Glutamatergic neuron (in vitro differentiated cells): Measurements from ENCODE around the gene BUB1B. TPM values are rescaled to one million over a fixed set of nuclear protein-coding genes. Genes with fewer than 3 reads are reported as not detected.
"Not testable (repeated sequence)": the region's sequence is repeated elsewhere in the genome, so short reads cannot be mapped to it uniquely, and the experiment has no call there.

Experiments used
- DNase-seq: peaks from one replicate; pipeline ENCODE4 v3.0.0; 2022
- H3K27ac Mint-ChIP-seq: one replicate; pipeline ENCODE4 v1.8.0; 2020; ENCODE audit warnings: mild to moderate bottlenecking, mixed read lengths, inconsistent platforms; ENCODE audit not compliant: unreplicated experiment
- H3K27me3 Mint-ChIP-seq: one replicate; pipeline ENCODE4 v1.8.0; 2020; ENCODE audit warnings: mild to moderate bottlenecking, moderate library complexity, mixed read lengths, inconsistent platforms; ENCODE audit not compliant: unreplicated experiment
- H3K36me3 Mint-ChIP-seq: one replicate; pipeline ENCODE4 v1.8.0; 2020; ENCODE audit warnings: mild to moderate bottlenecking, mixed read lengths, inconsistent platforms; ENCODE audit not compliant: unreplicated experiment
- H3K4me1 Mint-ChIP-seq: one replicate; pipeline ENCODE4 v1.8.0; 2020; ENCODE audit warnings: mild to moderate bottlenecking, low read depth, mixed read lengths, inconsistent platforms; ENCODE audit not compliant: unreplicated experiment
- H3K4me3 Mint-ChIP-seq: one replicate; pipeline ENCODE4 v1.8.0; 2020; ENCODE audit warnings: mild to moderate bottlenecking, mixed read lengths, inconsistent platforms; ENCODE audit not compliant: unreplicated experiment
- H3K9me3 Mint-ChIP-seq: one replicate; pipeline ENCODE4 v1.8.0; 2020; ENCODE audit warnings: mild to moderate bottlenecking, moderate library complexity, mixed read lengths, inconsistent platforms; ENCODE audit not compliant: unreplicated experiment
- total RNA-seq: library from RNA; stranded (reverse); fragmentation: NEBNext Ultra II Directional; extraction: Animal tissue kit (Norgen Biotek cat#: 25700); gene quantifications from one replicate; pipeline ENCODE4 v1.2.1, GENCODE V29; 2021; ENCODE audit not compliant: unreplicated experiment
- TF ChIP-seq, protein P1 (sequence below): fragments of 200-600 bp; sonication (generic); IDR thresholded peaks from one replicate; pipeline ENCODE4 v1.5.0; 2021; ENCODE audit not compliant: partially characterized antibody, unreplicated experiment

The BUB1B gene
- total RNA-seq, 1 donor from 2014 or later: 16.5 TPM

DNA sequence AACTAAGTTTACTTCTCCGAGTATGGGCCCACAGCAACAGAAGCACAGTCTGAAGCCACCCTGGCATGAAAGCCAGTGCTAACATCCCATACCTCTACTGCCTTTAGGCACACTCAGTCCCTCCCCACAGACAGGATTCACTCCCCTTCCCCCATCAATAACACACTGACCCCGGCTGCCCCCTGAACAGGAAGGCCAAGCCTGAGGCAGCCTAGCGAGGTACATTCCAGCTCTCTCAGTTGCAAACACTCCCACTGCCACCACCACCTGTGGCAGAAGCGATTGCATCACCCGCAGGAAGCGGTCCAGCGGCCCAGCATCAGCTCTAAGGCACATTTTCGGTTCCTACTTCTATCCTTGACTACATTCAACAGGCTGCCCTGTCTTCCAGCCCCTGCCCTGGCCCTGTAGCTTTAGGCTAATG is 45.2 kb upstream of the BUB1B start:
- Mint-ChIP-seq H3K27ac (no peak overlapping the region), H3K36me3 (no peaks in the 10 kb centered on the region), H3K4me1 (peaks cover 3% of the 10 kb centered on the region), H3K27me3 (peaks cover 3% of the 10 kb centered on the region), H3K9me3 (peaks cover 1% of the 10 kb centered on the region), H3K4me3 (no peak overlapping the region)
- no peak for DNase-seq
- TF ChIP-seq, protein P1, sequence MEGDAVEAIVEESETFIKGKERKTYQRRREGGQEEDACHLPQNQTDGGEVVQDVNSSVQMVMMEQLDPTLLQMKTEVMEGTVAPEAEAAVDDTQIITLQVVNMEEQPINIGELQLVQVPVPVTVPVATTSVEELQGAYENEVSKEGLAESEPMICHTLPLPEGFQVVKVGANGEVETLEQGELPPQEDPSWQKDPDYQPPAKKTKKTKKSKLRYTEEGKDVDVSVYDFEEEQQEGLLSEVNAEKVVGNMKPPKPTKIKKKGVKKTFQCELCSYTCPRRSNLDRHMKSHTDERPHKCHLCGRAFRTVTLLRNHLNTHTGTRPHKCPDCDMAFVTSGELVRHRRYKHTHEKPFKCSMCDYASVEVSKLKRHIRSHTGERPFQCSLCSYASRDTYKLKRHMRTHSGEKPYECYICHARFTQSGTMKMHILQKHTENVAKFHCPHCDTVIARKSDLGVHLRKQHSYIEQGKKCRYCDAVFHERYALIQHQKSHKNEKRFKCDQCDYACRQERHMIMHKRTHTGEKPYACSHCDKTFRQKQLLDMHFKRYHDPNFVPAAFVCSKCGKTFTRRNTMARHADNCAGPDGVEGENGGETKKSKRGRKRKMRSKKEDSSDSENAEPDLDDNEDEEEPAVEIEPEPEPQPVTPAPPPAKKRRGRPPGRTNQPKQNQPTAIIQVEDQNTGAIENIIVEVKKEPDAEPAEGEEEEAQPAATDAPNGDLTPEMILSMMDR: no peak

DNA sequence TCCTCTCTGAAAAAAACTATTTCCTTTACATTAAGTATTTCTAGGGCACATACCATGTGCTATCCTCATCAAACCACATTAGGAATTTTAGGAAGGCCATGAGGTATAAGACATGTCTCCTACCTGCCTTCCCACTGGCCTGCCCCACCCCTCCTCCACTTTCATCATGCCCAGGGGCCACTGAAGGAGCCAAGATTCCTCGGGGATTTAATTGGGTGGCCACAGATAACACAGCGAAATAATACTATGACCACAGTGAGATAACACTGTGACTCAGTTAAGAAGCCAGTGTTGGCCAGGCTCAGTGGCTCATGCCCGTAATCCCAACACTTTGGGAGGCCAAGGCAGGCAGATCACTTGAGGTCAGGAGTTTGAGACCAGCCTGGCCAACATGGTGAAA is 42.4 kb upstream of the BUB1B start:
- DNase-seq: no peak
- Mint-ChIP-seq H3K27me3 (peaks cover 5% of the 10 kb centered on the region), H3K4me3 (no peak overlapping the region), H3K9me3 (peaks cover 1% of the 10 kb centered on the region), H3K36me3 (no peaks in the 10 kb centered on the region), H3K27ac (no peak overlapping the region), H3K4me1 (peaks cover 14% of the 10 kb centered on the region)
- TF ChIP-seq, protein P1: no peak

DNA sequence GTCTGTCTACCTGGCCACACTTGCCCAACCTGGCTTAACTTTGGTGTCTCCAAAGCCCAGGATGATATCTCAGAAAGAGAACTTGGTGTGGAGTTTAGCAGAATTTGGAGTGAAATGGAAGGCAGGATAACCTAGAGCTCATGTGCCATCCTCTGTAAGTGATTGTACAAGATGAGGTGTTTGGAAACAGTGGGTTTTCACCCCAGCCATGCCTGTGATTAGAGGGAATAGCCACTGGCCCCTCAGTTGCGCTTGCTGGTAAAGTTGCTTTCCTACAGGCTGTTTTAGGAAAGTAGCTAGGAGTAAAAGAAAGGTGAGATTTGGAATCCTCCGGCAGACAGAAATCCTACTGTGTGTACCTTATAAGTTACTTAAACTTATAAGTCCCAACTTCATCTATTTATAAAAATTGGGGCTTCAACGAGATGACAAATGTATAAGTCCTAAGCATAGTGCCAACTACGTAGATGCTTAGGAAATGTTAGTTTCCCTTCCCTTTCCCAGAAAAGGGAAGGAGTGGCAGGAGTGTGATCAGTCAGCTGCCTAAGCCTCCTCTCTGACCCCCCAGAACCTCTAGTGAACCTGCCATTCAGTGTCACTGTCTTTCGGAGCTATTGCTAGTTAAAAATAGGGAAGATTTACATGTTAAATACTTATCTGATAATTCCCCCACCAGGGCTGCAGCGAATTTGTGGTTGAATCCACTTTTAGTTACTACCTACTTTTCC is 38.8 kb upstream of the BUB1B start:
- DNase-seq: no peak
- Mint-ChIP-seq H3K9me3 (peaks cover 5% of the 10 kb centered on the region), H3K4me1 (peaks cover 14% of the 10 kb centered on the region), H3K27ac (no peak overlapping the region), H3K4me3 (no peak overlapping the region), H3K36me3 (no peaks in the 10 kb centered on the region), H3K27me3 (peaks cover 2% of the 10 kb centered on the region)
- TF ChIP-seq, protein P1: no peak

DNA sequence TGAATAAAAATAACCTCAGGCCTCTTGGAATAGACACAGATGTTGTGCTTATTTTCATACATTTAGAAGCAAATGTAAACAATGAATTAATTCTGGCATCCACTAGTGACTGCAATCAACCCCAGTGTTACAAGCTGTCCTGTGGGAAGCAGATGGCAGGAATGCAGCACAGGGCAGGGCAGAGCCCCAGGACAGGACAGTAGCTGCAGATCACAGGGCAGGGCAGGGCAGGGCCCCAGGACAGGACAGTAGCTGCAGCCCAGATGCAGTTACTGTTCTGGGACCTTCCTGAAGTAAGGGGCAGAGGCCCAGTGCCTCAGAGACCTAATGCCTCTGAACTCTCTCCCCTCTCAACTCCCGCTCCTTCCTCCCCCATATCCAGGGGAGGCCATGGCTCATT is 37.9 kb upstream of the BUB1B start:
- not testable (repeated sequence) for DNase-seq, H3K9me3 Mint-ChIP-seq, H3K27ac Mint-ChIP-seq, H3K4me3 Mint-ChIP-seq, H3K36me3 Mint-ChIP-seq, H3K27me3 Mint-ChIP-seq
- H3K4me1 Mint-ChIP-seq: peaks cover 14% of the 10 kb centered on the region

DNA sequence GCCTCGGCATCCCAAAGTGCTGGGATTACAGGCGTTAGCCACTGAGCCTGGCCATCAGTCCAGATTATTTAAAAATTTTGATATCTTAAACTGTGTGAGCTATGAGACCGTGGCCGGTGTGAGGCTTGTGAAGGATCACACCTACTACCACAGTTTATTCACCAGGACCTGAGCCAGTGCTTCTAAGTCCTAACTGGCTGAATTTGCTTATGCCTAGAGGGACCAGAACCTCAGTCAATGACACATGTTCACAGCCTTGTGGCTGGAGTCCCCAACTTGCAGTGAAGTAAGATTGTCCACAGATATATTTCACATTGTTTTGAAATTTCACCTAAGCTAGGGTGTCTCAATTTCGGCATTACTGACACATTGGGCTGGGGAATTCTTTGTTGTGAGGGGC is 37.0 kb upstream of the BUB1B start:
- H3K4me3 Mint-ChIP-seq, DNase-seq, H3K27ac Mint-ChIP-seq, H3K36me3 Mint-ChIP-seq, H3K9me3 Mint-ChIP-seq, H3K27me3 Mint-ChIP-seq: not testable (repeated sequence)
- H3K4me1 Mint-ChIP-seq: peaks cover 14% of the 10 kb centered on the region

DNA sequence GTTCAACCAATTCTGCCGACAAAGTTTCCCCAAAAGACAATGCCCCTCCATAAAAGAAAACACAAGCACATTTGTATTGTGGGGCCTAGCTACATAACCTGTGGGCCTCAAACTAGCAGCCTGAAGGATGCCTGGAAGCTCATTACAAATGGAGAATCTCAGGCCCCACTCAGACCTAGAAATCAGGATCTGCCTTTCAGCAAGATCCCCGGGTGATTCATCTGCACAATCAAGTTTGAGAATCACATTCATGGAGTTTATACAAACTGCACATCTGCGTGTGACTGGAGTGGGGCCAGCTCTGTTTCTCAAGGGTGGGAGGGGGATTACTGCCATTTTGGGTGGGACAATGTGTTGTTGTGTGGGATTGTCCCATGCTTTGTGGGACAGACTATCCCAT is 36.5 kb upstream of the BUB1B start:
- H3K4me3 Mint-ChIP-seq, H3K27me3 Mint-ChIP-seq, H3K36me3 Mint-ChIP-seq, DNase-seq, H3K27ac Mint-ChIP-seq, H3K9me3 Mint-ChIP-seq: not testable (repeated sequence)
- H3K4me1 Mint-ChIP-seq: peaks cover 14% of the 10 kb centered on the region

DNA sequence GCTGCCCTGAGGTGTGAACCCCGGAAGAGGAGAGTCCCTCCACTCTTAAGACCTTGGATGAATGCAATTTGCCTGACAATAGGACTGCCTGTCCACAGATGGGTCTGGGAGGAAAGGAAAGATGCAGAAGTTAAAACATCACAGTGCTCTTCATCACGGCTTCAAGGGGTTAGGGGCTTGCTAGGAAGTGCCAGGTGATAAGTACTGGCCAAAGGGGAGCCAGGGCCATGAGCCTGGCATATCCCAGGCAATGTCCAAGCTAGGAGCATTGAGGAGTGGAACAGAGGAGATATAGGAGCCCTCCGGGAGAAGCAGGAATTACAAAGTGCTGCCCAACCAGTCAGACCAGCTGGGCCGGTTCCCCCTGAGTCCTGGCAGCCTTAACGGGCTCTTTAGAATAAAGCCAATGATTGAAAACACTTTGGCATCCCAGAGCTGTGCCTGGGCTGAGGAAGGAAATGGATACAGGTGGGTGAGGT is 36.0 kb upstream of the BUB1B start:
- not testable (repeated sequence) for H3K36me3 Mint-ChIP-seq, H3K27ac Mint-ChIP-seq, H3K4me3 Mint-ChIP-seq, DNase-seq, H3K27me3 Mint-ChIP-seq, H3K9me3 Mint-ChIP-seq
- H3K4me1 Mint-ChIP-seq: peaks cover 14% of the 10 kb centered on the region
